ENCODE data around the gene ZNF326. TPM values are rescaled to one million over a fixed set of nuclear protein-coding genes. Genes with fewer than 3 reads are reported as not detected.
A peak's percentile ranks its signal among the peaks of the same experiment; 100 is the strongest.
"Not testable (repeated sequence)": the region's sequence is repeated elsewhere in the genome, so short reads cannot be mapped to it uniquely, and the experiment has no call there.

Gene ZNF326
- total RNA-seq, 1 donor from 2014 or later: 43.8 TPM

DNA sequence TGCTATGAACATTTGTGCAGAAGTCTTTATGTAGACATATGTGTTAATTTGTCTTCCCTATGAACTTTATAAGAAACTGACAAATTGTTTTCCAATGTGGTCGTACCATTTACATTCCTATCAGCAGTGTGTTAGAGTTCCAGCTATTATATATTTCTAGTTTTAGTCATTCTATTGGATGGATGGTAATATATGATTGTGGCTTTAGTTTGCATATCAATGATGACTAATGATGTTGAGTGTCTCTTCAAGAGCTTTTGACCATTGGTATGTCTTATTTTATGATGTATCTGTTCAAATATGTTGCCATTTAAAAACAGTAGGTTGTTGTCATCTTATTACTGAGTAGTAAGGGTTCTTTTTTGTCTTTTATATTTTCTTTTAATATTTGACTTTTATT lies 16.2 kb upstream of the ZNF326 start:
- no peak overlapping the region for H3K4me3 Mint-ChIP-seq
- H3K9me3 Mint-ChIP-seq: peaks cover 3% of the 10 kb centered on the region
- no peak overlapping the region for H3K27ac Mint-ChIP-seq (ENCODE audit: unreplicated experiment)
- no peaks in the 10 kb centered on the region for H3K36me3 Mint-ChIP-seq (ENCODE audit: low read depth)
- H3K27me3 Mint-ChIP-seq (ENCODE audit: low read depth): no peaks in the 10 kb centered on the region
- no peak for DNase-seq (ENCODE audit: low read depth, low spot score)
- no peak for TF ChIP-seq CTCF (conservative IDR thresholded peaks at IDR 0.05)
- peaks cover 24% of the 10 kb centered on the region for H3K4me1 Mint-ChIP-seq

- H3K4me1 Mint-ChIP-seq: peaks cover 31% of the 10 kb centered on the region
- H3K4me3 Mint-ChIP-seq: no peak overlapping the region
- no peak for TF ChIP-seq CTCF (conservative IDR thresholded peaks at IDR 0.05)
- H3K9me3 Mint-ChIP-seq: peaks cover 3% of the 10 kb centered on the region
- no peaks in the 10 kb centered on the region for H3K36me3 Mint-ChIP-seq (ENCODE audit: low read depth)
- no peak for DNase-seq (ENCODE audit: low read depth, low spot score)
- peak overlapping the region; percentile 83 for H3K27ac Mint-ChIP-seq (ENCODE audit: unreplicated experiment)
- no peaks in the 10 kb centered on the region for H3K27me3 Mint-ChIP-seq (ENCODE audit: low read depth)
Measured at GRCh38 chr1:89980605-89981004, 14.3 kb upstream of the ZNF326 start.

- H3K27ac Mint-ChIP-seq (ENCODE audit: unreplicated experiment); H3K27me3 Mint-ChIP-seq (ENCODE audit: low read depth); H3K4me3 Mint-ChIP-seq; DNase-seq (ENCODE audit: low read depth, low spot score); H3K9me3 Mint-ChIP-seq; H3K36me3 Mint-ChIP-seq (ENCODE audit: low read depth): not testable (repeated sequence)
- H3K4me1 Mint-ChIP-seq: peaks cover 38% of the 10 kb centered on the region
Measured at GRCh38 chr1:89982846-89983245, 12.1 kb upstream of the ZNF326 start.

- not testable (repeated sequence) for H3K36me3 Mint-ChIP-seq (ENCODE audit: low read depth); H3K4me3 Mint-ChIP-seq; H3K9me3 Mint-ChIP-seq; DNase-seq (ENCODE audit: low read depth, low spot score); H3K27me3 Mint-ChIP-seq (ENCODE audit: low read depth); H3K27ac Mint-ChIP-seq (ENCODE audit: unreplicated experiment)
- H3K4me1 Mint-ChIP-seq: peaks cover 38% of the 10 kb centered on the region
Measured at GRCh38 chr1:89984564-89985116, 10.3 kb upstream of the ZNF326 start.

GRCh38 chr1:89986020-89986419 lies 8.9 kb upstream of the ZNF326 start:
- Mint-ChIP-seq H3K27ac (ENCODE audit: unreplicated experiment) (no peak overlapping the region), H3K4me1 (peaks cover 32% of the 10 kb centered on the region), H3K36me3 (ENCODE audit: low read depth) (no peaks in the 10 kb centered on the region), H3K9me3 (no peaks in the 10 kb centered on the region), H3K27me3 (ENCODE audit: low read depth) (peaks cover 3% of the 10 kb centered on the region), H3K4me3 (no peak overlapping the region)
- DNase-seq (ENCODE audit: low read depth, low spot score): no peak
- no peak for TF ChIP-seq CTCF (conservative IDR thresholded peaks at IDR 0.05)

DNA sequence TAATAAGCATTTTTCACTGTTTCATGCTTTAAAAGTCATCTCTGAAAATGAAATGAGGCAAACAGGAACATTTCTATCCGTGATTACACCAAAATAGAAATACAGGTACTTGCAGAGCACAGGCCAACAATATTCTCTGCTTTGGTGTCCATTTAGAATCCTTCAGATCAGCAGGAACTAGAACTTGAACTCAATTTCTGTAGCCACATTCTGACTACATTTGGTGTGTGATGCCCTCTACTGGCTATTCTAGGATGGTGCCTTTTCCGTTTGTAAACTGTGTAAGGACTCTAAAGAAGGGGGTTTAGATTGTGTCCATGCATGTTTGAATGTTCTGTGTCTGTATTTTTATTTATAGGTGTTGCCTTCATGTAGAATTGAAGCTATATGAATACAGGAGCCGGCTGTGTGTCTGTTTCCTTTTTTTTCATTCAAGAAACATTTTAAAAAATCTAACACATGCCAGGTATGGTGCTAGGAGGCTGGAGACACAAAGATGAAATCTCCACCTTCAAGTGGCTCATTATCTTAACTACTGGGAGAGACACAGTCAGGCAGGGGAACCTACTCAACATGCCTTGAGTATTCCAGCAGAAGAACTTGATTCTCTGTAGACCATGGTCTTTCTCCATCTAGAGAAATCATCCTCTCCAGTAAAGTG lies 7.6 kb upstream of the ZNF326 start:
- TF ChIP-seq CTCF (conservative IDR thresholded peaks at IDR 0.05): peak; percentile 93
- DNase-seq (ENCODE audit: low read depth, low spot score): peak; percentile 37
- H3K36me3 Mint-ChIP-seq (ENCODE audit: low read depth): no peaks in the 10 kb centered on the region
- H3K4me3 Mint-ChIP-seq: peak overlapping the region; percentile 6
- peaks cover 22% of the 10 kb centered on the region for H3K4me1 Mint-ChIP-seq
- H3K27ac Mint-ChIP-seq (ENCODE audit: unreplicated experiment): no peak overlapping the region
- no peaks in the 10 kb centered on the region for H3K9me3 Mint-ChIP-seq
- H3K27me3 Mint-ChIP-seq (ENCODE audit: low read depth): peaks cover 3% of the 10 kb centered on the region

Data from neural crest cell (in vitro differentiated cells).